ENCODE measurements around the gene MDN1. TPM values are rescaled to one million over a fixed set of nuclear protein-coding genes. Genes with fewer than 3 reads are reported as not detected.
A peak's percentile ranks its signal among the peaks of the same experiment; 100 is the strongest.

MDN1 gene
- total and polyA plus RNA-seq, 2 of the 13 experiments (the other 11 are each of a cell fraction or from before 2014, with no cell fraction given) = 18.8 to 52.9 TPM

GRCh38 chr6:89638320-89639195 is 181.0 kb downstream of the MDN1 start, which contains the start of gene LYRM2 (continued):
- no peak for TF ChIP-seq HOXA9 (CRISPR knock-in tag; IDR thresholded peaks at IDR 0.05; ENCODE audit: borderline replicate concordance)
- peak; percentile 94 for TF ChIP-seq GABPB1 (CRISPR knock-in tag; IDR thresholded peaks at IDR 0.05)
- TF ChIP-seq KMT2A (CRISPR knock-in tag; IDR thresholded peaks at IDR 0.05) = peak; percentile 83
- no peak for TF ChIP-seq SRSF9 (IDR thresholded peaks at IDR 0.05; ENCODE audit: borderline replicate concordance, insufficient read depth, low read depth, low read length, poor library complexity, severe bottlenecking)
- TF ChIP-seq, protein P1, sequence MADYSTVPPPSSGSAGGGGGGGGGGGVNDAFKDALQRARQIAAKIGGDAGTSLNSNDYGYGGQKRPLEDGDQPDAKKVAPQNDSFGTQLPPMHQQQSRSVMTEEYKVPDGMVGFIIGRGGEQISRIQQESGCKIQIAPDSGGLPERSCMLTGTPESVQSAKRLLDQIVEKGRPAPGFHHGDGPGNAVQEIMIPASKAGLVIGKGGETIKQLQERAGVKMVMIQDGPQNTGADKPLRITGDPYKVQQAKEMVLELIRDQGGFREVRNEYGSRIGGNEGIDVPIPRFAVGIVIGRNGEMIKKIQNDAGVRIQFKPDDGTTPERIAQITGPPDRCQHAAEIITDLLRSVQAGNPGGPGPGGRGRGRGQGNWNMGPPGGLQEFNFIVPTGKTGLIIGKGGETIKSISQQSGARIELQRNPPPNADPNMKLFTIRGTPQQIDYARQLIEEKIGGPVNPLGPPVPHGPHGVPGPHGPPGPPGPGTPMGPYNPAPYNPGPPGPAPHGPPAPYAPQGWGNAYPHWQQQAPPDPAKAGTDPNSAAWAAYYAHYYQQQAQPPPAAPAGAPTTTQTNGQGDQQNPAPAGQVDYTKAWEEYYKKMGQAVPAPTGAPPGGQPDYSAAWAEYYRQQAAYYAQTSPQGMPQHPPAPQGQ (CRISPR knock-in tag; IDR thresholded peaks at IDR 0.05; ENCODE audit: borderline replicate concordance) = no peak
- peak; percentile 36; the same call in 1 of the 2 replicates for TF ChIP-seq FOXA3 (CRISPR knock-in tag; IDR thresholded peaks at IDR 0.05)
- TF ChIP-seq NFAT5 (CRISPR knock-in tag; IDR thresholded peaks at IDR 0.05) = 0 out of 2 replicates have a peak, but pooled peaks have one; percentile 37
- TF ChIP-seq ZBTB2 (CRISPR knock-in tag; IDR thresholded peaks at IDR 0.05; ENCODE audit: low read depth) = no peak
- TF ChIP-seq SIN3A (IDR thresholded peaks at IDR 0.05; ENCODE audit: borderline replicate concordance, low read depth, low read length) = peak; percentile 71
- no peak for TF ChIP-seq ZNF546 (CRISPR knock-in tag; conservative IDR thresholded peaks at IDR 0.05)
- TF ChIP-seq ZBTB46 (CRISPR knock-in tag; IDR thresholded peaks at IDR 0.05; ENCODE audit: borderline replicate concordance) = no peak

All from HepG2 (cell line).